ENCODE data around the gene KCNK5. TPM values are rescaled to one million over a fixed set of nuclear protein-coding genes. Genes with fewer than 3 reads are reported as not detected.
A peak's percentile ranks its signal among the peaks of the same experiment; 100 is the strongest.

Gene KCNK5
- total RNA-seq, 2 experiments from 2014 or later, result 4.2 to 4.8 TPM

- no peak for DNase-seq
- H3K27ac Mint-ChIP-seq, result no peak overlapping the region
- POLR2A ChIA-PET, result no interaction called here
- H3K9me3 Mint-ChIP-seq, result peaks cover 2% of the 10 kb centered on the region
- no peaks in the 10 kb centered on the region for H3K36me3 Mint-ChIP-seq (ENCODE audit: low read depth)
- H3K4me1 Mint-ChIP-seq, result peaks cover 5% of the 10 kb centered on the region
- H3K4me3 Mint-ChIP-seq, result no peak overlapping the region
- H3K27me3 Mint-ChIP-seq, result no peaks in the 10 kb centered on the region
- CTCF ChIA-PET, result interaction anchor here (1.1 to 9.7 kb wide), 2 partner anchors 17 to 134 kb away, joined by 3 to 91 read pairs; no protein-coding TSS in a partner anchor
Measured at GRCh38 chr6:39170389-39170788, 58.9 kb downstream of the KCNK5 start.

DNA sequence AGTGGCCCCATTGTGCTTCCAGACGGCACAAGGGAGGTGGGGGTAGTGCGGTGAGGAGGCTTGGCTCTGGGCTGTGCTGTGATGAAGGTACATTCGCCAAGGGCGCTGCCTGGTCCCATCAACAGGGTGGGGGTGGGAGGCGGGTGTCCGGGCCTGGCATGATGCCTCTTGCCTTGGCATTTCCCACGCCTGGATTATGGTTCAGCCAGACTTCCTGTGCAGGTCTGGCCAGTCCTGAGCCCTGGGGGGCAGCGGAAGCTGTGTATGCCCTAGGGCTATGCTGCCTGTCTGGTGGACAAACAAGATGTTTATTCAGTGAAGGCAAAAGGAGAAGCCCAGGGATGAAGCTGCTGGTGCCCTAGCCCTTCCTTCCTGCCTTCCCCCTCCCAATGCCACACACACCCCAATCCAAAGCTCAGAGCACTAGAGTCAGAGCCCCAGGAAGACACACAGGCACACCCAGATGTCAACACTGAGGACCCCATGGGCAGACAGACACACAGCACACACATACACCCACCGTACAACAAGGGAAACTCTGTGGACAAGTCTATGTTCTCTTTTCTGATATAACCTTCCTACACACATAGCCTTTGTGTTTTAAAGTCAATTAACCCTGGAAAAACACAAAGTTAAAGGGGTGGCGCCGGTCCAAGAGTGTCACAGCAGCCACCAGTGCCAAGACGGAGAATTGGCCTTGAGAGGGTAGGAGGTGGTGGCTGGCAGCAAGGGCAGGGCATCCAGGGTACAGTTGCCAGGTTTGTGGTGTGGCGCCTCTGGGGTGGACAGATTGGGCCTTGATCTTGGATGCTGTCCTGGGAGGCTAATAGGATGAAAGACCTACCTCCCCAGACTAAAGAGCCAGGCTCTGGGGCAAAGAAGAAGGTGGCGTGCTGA is 59.6 kb downstream of the KCNK5 start:
- no peaks in the 10 kb centered on the region for H3K36me3 Mint-ChIP-seq (ENCODE audit: low read depth)
- H3K4me3 Mint-ChIP-seq, result no peak overlapping the region
- DNase-seq, result no peak
- no peak overlapping the region for H3K27ac Mint-ChIP-seq
- H3K27me3 Mint-ChIP-seq, result no peaks in the 10 kb centered on the region
- H3K9me3 Mint-ChIP-seq, result peaks cover 2% of the 10 kb centered on the region
- ChIA-PET CTCF (interaction anchor here (1.1 to 9.7 kb wide), 2 partner anchors 110 to 134 kb away, joined by 3 to 91 read pairs; no protein-coding TSS in a partner anchor), POLR2A (no interaction called here)
- H3K4me1 Mint-ChIP-seq, result peaks cover 5% of the 10 kb centered on the region

- H3K4me1 Mint-ChIP-seq, result peaks cover 5% of the 10 kb centered on the region
- no peak overlapping the region for H3K27ac Mint-ChIP-seq
- H3K9me3 Mint-ChIP-seq, result no peaks in the 10 kb centered on the region
- H3K36me3 Mint-ChIP-seq (ENCODE audit: low read depth), result no peaks in the 10 kb centered on the region
- ChIA-PET CTCF (interaction anchor here (0.6 to 9.7 kb wide), 3 partner anchors 131 to 146 kb away, joined by 3 to 91 read pairs (median 4); partner anchors contain the start of gene KCNK17), POLR2A (no interaction called here)
- H3K27me3 Mint-ChIP-seq, result no peaks in the 10 kb centered on the region
- DNase-seq, result no peak
- no peak overlapping the region for H3K4me3 Mint-ChIP-seq
Measured at GRCh38 chr6:39167866-39168625, 61.2 kb downstream of the KCNK5 start.

DNA sequence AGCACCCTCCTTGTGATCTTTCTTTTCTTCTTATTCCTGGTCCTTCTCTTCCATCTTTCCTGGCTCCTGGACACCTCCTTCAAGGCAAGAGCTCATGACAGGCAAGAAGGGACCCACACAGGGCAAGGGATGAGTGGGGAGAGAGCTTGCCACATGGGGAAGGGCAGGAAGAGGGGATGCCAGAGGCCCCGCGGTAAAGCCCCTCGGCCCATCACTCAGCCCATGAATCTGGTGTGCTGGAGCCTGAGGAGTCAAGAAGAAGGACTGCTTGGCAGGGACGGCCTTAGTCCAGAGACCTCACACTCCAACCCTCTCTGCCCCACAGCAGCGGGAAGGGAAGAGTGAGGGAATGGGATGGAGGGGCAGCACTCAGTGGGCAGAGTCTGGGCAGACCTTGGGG is 62.0 kb downstream of the KCNK5 start:
- no peaks in the 10 kb centered on the region for H3K9me3 Mint-ChIP-seq
- POLR2A ChIA-PET, result no interaction called here

DNA sequence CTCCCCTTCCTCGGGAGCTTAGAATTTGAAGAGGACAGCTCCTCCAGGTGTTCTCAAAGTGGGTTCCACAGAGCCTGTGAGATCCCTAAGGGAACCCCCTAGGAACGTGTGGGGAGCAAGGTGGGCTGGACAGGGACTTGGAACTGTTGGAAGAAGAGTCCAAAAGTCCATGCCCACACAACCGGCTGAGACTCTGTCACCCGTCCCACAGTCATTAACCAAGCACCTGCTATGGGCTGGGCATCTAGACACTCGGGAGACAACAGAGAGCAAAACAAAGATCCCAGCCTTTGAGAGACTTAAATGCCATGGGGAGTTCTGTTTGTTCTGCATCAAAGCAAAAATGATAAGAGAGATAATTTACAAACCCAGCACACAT is 62.4 kb downstream of the KCNK5 start:
- no peak overlapping the region for H3K27ac Mint-ChIP-seq
- H3K4me3 Mint-ChIP-seq, result no peak overlapping the region
- H3K36me3 Mint-ChIP-seq (ENCODE audit: low read depth), result no peaks in the 10 kb centered on the region
- POLR2A ChIA-PET, result no interaction called here
- DNase-seq, result no peak
- peaks cover 5% of the 10 kb centered on the region for H3K4me1 Mint-ChIP-seq
- CTCF ChIA-PET, result interaction anchor here (0.6 to 9.7 kb wide), 8 partner anchors 10 to 147 kb away, joined by 3 to 91 read pairs (median 6); partner anchors contain the start of gene KCNK17
- H3K27me3 Mint-ChIP-seq, result no peaks in the 10 kb centered on the region
- H3K9me3 Mint-ChIP-seq, result no peaks in the 10 kb centered on the region

More for the DNA sequence above, 62.0 kb downstream of the KCNK5 start:
- Mint-ChIP-seq H3K27me3 (no peaks in the 10 kb centered on the region), H3K4me1 (peaks cover 5% of the 10 kb centered on the region), H3K27ac (no peak overlapping the region), H3K36me3 (ENCODE audit: low read depth) (no peaks in the 10 kb centered on the region), H3K4me3 (no peak overlapping the region)
- DNase-seq, result no peak
- CTCF ChIA-PET, result interaction anchor here (0.6 to 9.7 kb wide), 7 partner anchors 10 to 147 kb away, joined by 3 to 91 read pairs (median 5); partner anchors contain the start of gene KCNK17

GRCh38 chr6:39166189-39166911 is 62.9 kb downstream of the KCNK5 start:
- H3K36me3 Mint-ChIP-seq (ENCODE audit: low read depth), result no peaks in the 10 kb centered on the region
- H3K4me3 Mint-ChIP-seq, result no peak overlapping the region
- H3K27ac Mint-ChIP-seq, result no peak overlapping the region
- ChIA-PET CTCF (interaction anchor here (0.9 to 9.7 kb wide), 10 partner anchors 10 to 143 kb away, joined by 3 to 91 read pairs (median 4); no protein-coding TSS in a partner anchor), POLR2A (no interaction called here)
- H3K27me3 Mint-ChIP-seq, result no peaks in the 10 kb centered on the region
- peak; percentile 85 for DNase-seq
- no peaks in the 10 kb centered on the region for H3K9me3 Mint-ChIP-seq
- peaks cover 5% of the 10 kb centered on the region for H3K4me1 Mint-ChIP-seq

GRCh38 chr6:39157511-39157910 is 71.8 kb downstream of the KCNK5 start:
- Mint-ChIP-seq H3K36me3 (ENCODE audit: low read depth) (peaks cover 2% of the 10 kb centered on the region), H3K9me3 (peaks cover 2% of the 10 kb centered on the region), H3K4me3 (no peak overlapping the region), H3K27ac (no peak overlapping the region), H3K27me3 (no peaks in the 10 kb centered on the region), H3K4me1 (peaks cover 11% of the 10 kb centered on the region)
- ChIA-PET CTCF (interaction anchor here (0.6 to 2.1 kb wide), 6 partner anchors 9 to 152 kb away, joined by 3 to 5 read pairs (median 4); no protein-coding TSS in a partner anchor), POLR2A (no interaction called here)
- DNase-seq, result no peak

GRCh38 chr6:39156801-39157200 is 72.5 kb downstream of the KCNK5 start:
- DNase-seq, result no peak
- Mint-ChIP-seq H3K27ac (no peak overlapping the region), H3K4me1 (peaks cover 18% of the 10 kb centered on the region), H3K9me3 (peaks cover 2% of the 10 kb centered on the region), H3K36me3 (ENCODE audit: low read depth) (peaks cover 2% of the 10 kb centered on the region), H3K27me3 (no peaks in the 10 kb centered on the region), H3K4me3 (no peak overlapping the region)
- CTCF ChIA-PET, result interaction anchor here (2.1 kb wide), 1 partner anchor 10 kb away, joined by 5 read pairs; no protein-coding TSS in a partner anchor
- POLR2A ChIA-PET, result no interaction called here

DNA sequence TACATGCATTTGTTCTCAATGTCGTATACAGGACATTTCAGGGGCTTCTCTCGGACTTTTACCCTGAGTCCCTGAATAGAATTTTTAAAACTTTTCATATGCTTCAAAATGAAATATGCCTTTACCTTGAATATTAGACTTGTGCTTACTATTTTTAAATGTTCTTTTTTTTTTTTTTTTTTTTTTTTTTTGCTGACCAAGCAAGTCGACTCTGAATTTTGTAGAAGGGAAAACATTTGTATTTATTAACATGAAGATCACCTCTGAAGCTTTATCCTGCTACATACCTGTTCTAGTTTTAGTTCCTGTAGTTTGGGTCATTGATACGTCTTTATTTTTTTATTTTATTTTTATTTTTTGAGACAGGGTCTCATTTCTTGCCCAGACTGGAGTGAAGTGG is 74.6 kb downstream of the KCNK5 start:
- H3K27me3 Mint-ChIP-seq, result peaks cover 6% of the 10 kb centered on the region
- no peak overlapping the region for H3K4me3 Mint-ChIP-seq
- peaks cover 20% of the 10 kb centered on the region for H3K4me1 Mint-ChIP-seq
- no peak for DNase-seq
- H3K9me3 Mint-ChIP-seq, result peaks cover 2% of the 10 kb centered on the region
- CTCF ChIA-PET, result interaction anchor here (0.6 kb wide), 1 partner anchor 8 kb away, joined by 5 read pairs; no protein-coding TSS in a partner anchor
- POLR2A ChIA-PET, result no interaction called here
- peaks cover 2% of the 10 kb centered on the region for H3K36me3 Mint-ChIP-seq (ENCODE audit: low read depth)
- H3K27ac Mint-ChIP-seq, result no peak overlapping the region

- H3K4me3 Mint-ChIP-seq, result no peak overlapping the region
Measured at GRCh38 chr6:39153766-39154397, 75.4 kb downstream of the KCNK5 start.

GRCh38 chr6:39152262-39152661 is 77.0 kb downstream of the KCNK5 start:
- ChIA-PET POLR2A (no interaction called here), CTCF (interaction anchor here (0.6 to 1.7 kb wide), 7 partner anchors 13 to 447 kb away, joined by 3 to 5 read pairs (median 3); no protein-coding TSS in a partner anchor)
- Mint-ChIP-seq H3K27me3 (peaks cover 10% of the 10 kb centered on the region), H3K36me3 (ENCODE audit: low read depth) (no peaks in the 10 kb centered on the region), H3K9me3 (no peaks in the 10 kb centered on the region), H3K4me1 (peaks cover 25% of the 10 kb centered on the region), H3K27ac (no peak overlapping the region), H3K4me3 (no peak overlapping the region)
- no peak for DNase-seq

More at GRCh38 chr6:39153766-39154397, 75.4 kb downstream of the KCNK5 start:
- Mint-ChIP-seq H3K4me1 (peaks cover 20% of the 10 kb centered on the region), H3K27ac (no peak overlapping the region), H3K36me3 (ENCODE audit: low read depth) (no peaks in the 10 kb centered on the region), H3K9me3 (no peaks in the 10 kb centered on the region), H3K27me3 (peaks cover 10% of the 10 kb centered on the region)
- POLR2A ChIA-PET, result interaction anchor here (0.9 kb wide), 1 partner anchor 39 kb away, joined by 3 read pairs; the partner anchor contains the start of gene SAYSD1
- CTCF ChIA-PET, result no interaction called here
- DNase-seq, result no peak

DNA sequence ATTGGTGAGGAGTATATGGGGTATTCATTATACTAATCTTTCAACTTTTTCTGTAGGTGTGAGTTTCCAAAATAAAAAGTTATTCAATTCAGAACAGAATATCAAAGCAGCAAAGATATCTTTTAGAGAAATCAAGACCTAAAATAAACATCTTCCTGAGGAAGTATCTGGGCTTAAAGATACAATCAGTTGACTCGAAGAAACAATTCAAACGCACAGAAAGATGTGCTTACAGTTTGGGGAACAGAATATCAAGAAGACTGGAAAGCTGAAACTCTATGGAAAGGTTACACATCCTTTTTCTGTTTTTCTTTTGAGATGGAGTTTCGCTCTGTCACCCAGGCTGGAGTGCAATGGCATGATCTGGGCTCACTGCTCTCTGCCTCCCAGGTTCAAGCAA is 78.1 kb downstream of the KCNK5 start:
- POLR2A ChIA-PET, result no interaction called here
- Mint-ChIP-seq H3K4me1 (peaks cover 25% of the 10 kb centered on the region), H3K27me3 (peaks cover 10% of the 10 kb centered on the region), H3K27ac (no peak overlapping the region), H3K9me3 (no peaks in the 10 kb centered on the region), H3K4me3 (no peak overlapping the region), H3K36me3 (ENCODE audit: low read depth) (no peaks in the 10 kb centered on the region)
- CTCF ChIA-PET, result interaction anchor here (1.1 kb wide), 1 partner anchor 152 kb away, joined by 3 read pairs; no protein-coding TSS in a partner anchor
- DNase-seq, result no peak
